Measurements from ENCODE around the gene CCDC92B.

Gene CCDC92B

GRCh38 chr17:2779545-2779944, 30.1 kb upstream of the CCDC92B start:
- FAIRE-seq (no peak), DNase-seq (ENCODE audit: insufficient read length, low spot score) (no peak)

- DNase-seq (ENCODE audit: insufficient read length, low spot score) (no peak), FAIRE-seq (no peak)
Observed at GRCh38 chr17:2778489-2778888, 29.0 kb upstream of the CCDC92B start.

GRCh38 chr17:2777242-2777867, 27.9 kb upstream of the CCDC92B start:
- DNase-seq (ENCODE audit: insufficient read length, low spot score) (no peak), FAIRE-seq (no peak)

- no peak for DNase-seq (ENCODE audit: insufficient read length, low spot score)
- FAIRE-seq = peak; percentile 33
Observed at GRCh38 chr17:2776589-2777241, 27.3 kb upstream of the CCDC92B start.

- DNase-seq (ENCODE audit: insufficient read length, low spot score) (no peak), FAIRE-seq (no peak)
Observed at GRCh38 chr17:2775206-2775605, 25.8 kb upstream of the CCDC92B start.

GRCh38 chr17:2770129-2770528, 20.7 kb upstream of the CCDC92B start:
- DNase-seq (ENCODE audit: insufficient read length, low spot score) (no peak), FAIRE-seq (no peak)

- DNase-seq (ENCODE audit: insufficient read length, low spot score) = no peak
- no peak for FAIRE-seq
Observed at GRCh38 chr17:2758870-2759269, 9.4 kb upstream of the CCDC92B start.

- FAIRE-seq (no peak), DNase-seq (ENCODE audit: insufficient read length, low spot score) (no peak)
Observed at GRCh38 chr17:2755891-2756724, 6.7 kb upstream of the CCDC92B start.

GRCh38 chr17:2751491-2751890, 2.0 kb upstream of the CCDC92B start:
- DNase-seq (ENCODE audit: insufficient read length, low spot score) (no peak), FAIRE-seq (no peak)

GRCh38 chr17:2750721-2751120, 1.3 kb upstream of the CCDC92B start:
- FAIRE-seq = no peak
- no peak for DNase-seq (ENCODE audit: insufficient read length, low spot score)

- DNase-seq (ENCODE audit: insufficient read length, low spot score) (peak; percentile 91), FAIRE-seq (peak; percentile 90)
Observed at GRCh38 chr17:2749784-2750181, 331 bp upstream of the CCDC92B start.

- FAIRE-seq = no peak
- no peak for DNase-seq (ENCODE audit: insufficient read length, low spot score)
Observed at GRCh38 chr17:2745317-2746037, 4.0 kb downstream of the CCDC92B start.

GRCh38 chr17:2737693-2738092, 11.8 kb downstream of the CCDC92B start:
- FAIRE-seq = no peak

GRCh38 chr17:2736956-2737355, 12.5 kb downstream of the CCDC92B start:
- FAIRE-seq = no peak
- DNase-seq (ENCODE audit: insufficient read length, low spot score) = no peak

More at GRCh38 chr17:2737693-2738092, 11.8 kb downstream of the CCDC92B start:
- DNase-seq (ENCODE audit: insufficient read length, low spot score) = no peak

GRCh38 chr17:2735896-2736295, 13.6 kb downstream of the CCDC92B start:
- no peak for FAIRE-seq
- no peak for DNase-seq (ENCODE audit: insufficient read length, low spot score)

GRCh38 chr17:2734939-2735338, 14.5 kb downstream of the CCDC92B start:
- DNase-seq (ENCODE audit: insufficient read length, low spot score) (no peak), FAIRE-seq (no peak)

- no peak for FAIRE-seq
- DNase-seq (ENCODE audit: insufficient read length, low spot score) = no peak
Observed at GRCh38 chr17:2731807-2732206, 17.6 kb downstream of the CCDC92B start.

- FAIRE-seq (no peak), DNase-seq (ENCODE audit: insufficient read length, low spot score) (no peak)
Observed at GRCh38 chr17:2730764-2731353, 18.6 kb downstream of the CCDC92B start.

GRCh38 chr17:2724784-2725164, 24.7 kb downstream of the CCDC92B start:
- DNase-seq (ENCODE audit: insufficient read length, low spot score) = no peak
- no peak for FAIRE-seq

GRCh38 chr17:2723997-2724783, 25.3 kb downstream of the CCDC92B start:
- FAIRE-seq (no peak), DNase-seq (ENCODE audit: insufficient read length, low spot score) (no peak)
